Fibroblast of skin of scalp (primary cell): ENCODE data around the gene SMIM26. TPM values are rescaled to one million over a fixed set of nuclear protein-coding genes. Genes with fewer than 3 reads are reported as not detected.
"Not testable (repeated sequence)": the region's sequence is repeated elsewhere in the genome, so short reads cannot be mapped to it uniquely, and the experiment has no call there.

Experiments used
- DNase-seq: peaks from one replicate; pipeline ENCODE4 v3.0.0-alpha.2; 2013
- polyA plus RNA-seq, 2 experiments: library from polyadenylated mRNA; unstranded; fragments of 120-200 nt; gene quantifications; one replicate each; pipeline ENCODE4 v1.2.1, GENCODE V29; 2013; ENCODE audit not compliant: insufficient read length in 2 of 2

The SMIM26 gene
- polyA plus RNA-seq (2013, experiment 1 of 2; ENCODE audit: insufficient read length) = 40.6 TPM
- 37.0 TPM for polyA plus RNA-seq (2013, experiment 2 of 2; ENCODE audit: insufficient read length)

GRCh38 chr20:18566892-18567738 is at the start of gene SMIM26:
Gene SMIM26 (plus strand): TSS chr20:18567432. CDS start chr20:18567479, 47 bp downstream.
- DNase-seq = peak; percentile 88

GRCh38 chr20:18522066-18522465 is 45.2 kb upstream of the SMIM26 start:
- DNase-seq = peak; percentile 22

DNA sequence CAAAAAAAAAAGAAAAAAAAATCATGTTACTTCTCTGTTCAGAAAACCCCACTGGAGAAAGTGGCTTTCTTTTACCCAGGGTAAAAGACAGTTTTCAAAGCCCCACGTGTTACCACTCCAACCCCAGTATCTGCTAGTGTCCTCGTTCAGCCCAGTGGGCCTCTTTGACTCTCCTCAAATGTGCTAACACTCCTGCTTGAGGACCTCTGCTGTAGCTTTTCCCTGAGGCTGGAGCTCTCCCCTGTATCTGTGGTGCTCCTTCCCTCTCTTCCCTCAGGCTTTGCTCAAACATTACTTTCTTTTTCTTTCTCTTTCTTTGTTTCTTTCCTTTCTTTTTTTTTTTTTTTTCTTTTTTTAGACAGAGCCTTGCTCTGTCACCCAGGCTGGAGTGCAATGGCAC is 44.2 kb upstream of the SMIM26 start:
- DNase-seq = no peak

GRCh38 chr20:18524646-18525045 is 42.6 kb upstream of the SMIM26 start:
- DNase-seq = peak; percentile 48

DNA sequence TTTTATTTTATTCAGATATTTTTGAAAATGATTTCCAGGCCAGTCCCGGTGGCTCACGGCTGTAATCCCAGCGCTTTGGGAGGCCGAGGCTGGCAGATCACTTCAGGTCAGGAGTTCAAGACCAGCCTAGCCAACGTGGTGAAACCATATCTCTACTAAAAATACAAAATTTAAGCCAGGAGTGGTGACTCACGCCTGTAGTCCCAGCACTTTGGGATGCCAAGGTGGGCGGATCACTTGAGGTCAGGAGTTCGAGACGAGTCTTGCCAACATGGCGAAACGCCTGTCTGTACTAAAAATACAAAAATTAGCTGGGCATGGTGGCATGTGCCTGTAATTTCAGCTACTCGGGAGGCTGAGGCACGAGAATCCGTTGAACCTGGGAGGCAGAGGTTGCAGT is 40.5 kb upstream of the SMIM26 start:
- DNase-seq = not testable (repeated sequence)

DNA sequence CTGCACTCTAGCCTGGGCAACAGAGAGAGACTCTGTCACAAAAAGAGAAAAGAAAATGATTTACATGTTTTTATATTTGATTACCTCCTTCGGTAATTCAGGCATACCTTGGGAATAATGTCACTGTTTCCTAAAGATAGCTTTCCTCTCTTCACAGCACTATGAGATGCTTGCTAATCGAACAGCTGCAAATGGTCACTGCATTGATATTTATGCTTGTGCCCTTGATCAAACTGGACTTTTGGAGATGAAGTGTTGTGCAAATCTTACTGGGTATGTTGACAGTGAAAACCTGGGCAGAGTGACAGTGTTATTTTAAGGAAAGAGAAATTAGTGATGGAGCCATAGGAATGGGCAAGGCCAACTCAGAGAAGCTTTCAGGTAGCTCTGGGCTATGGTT is 39.9 kb upstream of the SMIM26 start:
- no peak for DNase-seq

DNA sequence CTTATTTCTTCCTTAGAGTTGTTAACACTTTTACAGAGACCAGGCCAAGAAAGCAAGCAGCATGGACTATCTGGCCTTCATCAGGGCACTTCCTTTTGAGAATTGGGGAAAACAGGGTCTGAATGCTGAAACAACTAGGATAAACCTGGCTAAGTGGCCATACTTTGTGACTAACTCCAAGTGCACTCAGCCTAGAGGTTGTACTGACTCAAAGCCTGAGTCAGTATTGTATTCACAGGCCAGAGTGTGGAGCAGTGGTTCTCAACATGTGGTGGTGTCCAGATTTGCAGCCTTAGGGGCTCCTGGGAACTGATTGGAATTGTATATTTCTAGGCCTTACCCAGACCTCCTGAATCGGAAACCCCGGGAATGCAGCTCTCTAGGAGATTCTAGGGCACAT is 39.4 kb upstream of the SMIM26 start:
- no peak for DNase-seq

GRCh38 chr20:18529041-18529440 is 38.2 kb upstream of the SMIM26 start:
- no peak for DNase-seq

GRCh38 chr20:18532626-18533025 is 34.6 kb upstream of the SMIM26 start:
- no peak for DNase-seq

GRCh38 chr20:18533491-18533890 is 33.7 kb upstream of the SMIM26 start:
- DNase-seq = no peak

GRCh38 chr20:18533978-18534644 is 33.1 kb upstream of the SMIM26 start:
- no peak for DNase-seq

GRCh38 chr20:18537651-18538050 is 29.6 kb upstream of the SMIM26 start:
- no peak for DNase-seq

GRCh38 chr20:18541741-18542140 is 25.5 kb upstream of the SMIM26 start:
- no peak for DNase-seq

- DNase-seq = no peak
Observed at GRCh38 chr20:18543216-18543615, 24.0 kb upstream of the SMIM26 start.

- no peak for DNase-seq
Observed at GRCh38 chr20:18543932-18544331, 23.3 kb upstream of the SMIM26 start.

DNA sequence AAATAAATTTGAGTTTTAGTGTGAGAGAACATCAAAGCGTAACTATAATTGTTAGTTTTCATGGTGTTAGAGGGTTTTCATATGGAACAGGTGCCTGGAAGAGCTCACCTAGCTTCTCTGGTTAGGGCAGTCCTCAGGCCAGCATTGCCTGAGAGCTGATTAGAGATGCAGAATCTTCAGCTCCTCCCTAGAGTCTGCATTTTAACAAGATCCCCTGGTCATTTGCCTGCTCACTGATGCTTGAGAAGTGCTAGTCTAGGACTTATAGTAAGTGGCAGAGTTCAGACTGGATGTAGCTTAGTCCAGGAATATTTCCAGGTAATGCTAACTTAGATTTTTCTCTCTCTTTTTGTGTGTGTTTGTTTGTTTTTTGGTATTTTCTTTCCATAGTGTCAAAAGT is 21.7 kb upstream of the SMIM26 start:
- no peak for DNase-seq

DNA sequence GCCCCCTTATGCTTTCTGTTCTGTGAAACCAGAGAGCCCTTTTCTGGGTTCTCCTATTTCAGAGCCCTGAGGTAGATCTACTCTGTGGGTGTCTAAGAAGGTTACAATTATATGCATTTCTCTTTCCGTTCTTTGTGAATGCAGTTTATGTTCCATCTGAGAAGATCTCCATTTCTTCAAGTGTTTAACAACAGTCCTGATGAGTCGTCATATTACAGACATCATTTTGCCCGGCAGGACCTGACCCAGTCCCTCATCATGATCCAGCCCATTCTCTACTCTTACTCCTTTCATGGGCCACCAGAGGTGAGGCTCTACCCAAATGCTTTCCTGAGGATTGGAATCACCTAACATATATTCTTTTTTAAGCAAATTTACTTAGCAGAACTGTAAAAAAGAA is 18.8 kb upstream of the SMIM26 start:
- DNase-seq = no peak

- no peak for DNase-seq
Observed at GRCh38 chr20:18553746-18554145, 13.5 kb upstream of the SMIM26 start.

DNA sequence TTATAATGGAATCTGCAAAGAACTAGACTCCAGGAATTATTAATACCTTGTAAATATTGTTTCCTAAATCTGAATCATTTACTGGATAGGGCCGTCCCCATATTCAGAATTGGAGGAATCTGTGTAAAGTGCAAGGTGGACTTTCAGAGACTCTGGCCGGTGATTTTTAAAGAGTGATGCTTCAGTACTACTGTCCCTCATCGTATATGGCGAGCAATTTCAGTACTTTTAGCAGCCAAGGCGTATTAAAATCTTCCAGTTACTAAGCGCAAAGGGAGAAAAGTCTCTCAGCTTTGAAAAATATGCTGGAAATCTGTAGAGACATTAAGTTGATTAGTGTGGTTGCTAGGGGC is 483 bp downstream of the SMIM26 start:
- DNase-seq = no peak

- no peak for DNase-seq
Observed at GRCh38 chr20:18571009-18571408, 3.8 kb downstream of the SMIM26 start.

GRCh38 chr20:18571578-18571977 is 4.3 kb downstream of the SMIM26 start:
- DNase-seq = no peak

- no peak for DNase-seq
Observed at GRCh38 chr20:18577942-18578341, 10.7 kb downstream of the SMIM26 start.

- DNase-seq = no peak
Observed at GRCh38 chr20:18578581-18578980, 11.3 kb downstream of the SMIM26 start.

GRCh38 chr20:18580012-18580411 is 12.8 kb downstream of the SMIM26 start:
- no peak for DNase-seq
